Endothelial cell of umbilical vein (primary cell): ENCODE data around the gene BTF3L4. TPM values are rescaled to one million over a fixed set of nuclear protein-coding genes. Genes with fewer than 3 reads are reported as not detected.

ENCODE experiments used
- Bru-seq: library from RNA; stranded (reverse); fragments of 400-500 nt; gene quantifications from one replicate; lab custom pipeline; 2021; lab: Mats Ljungman, UMichigan
- BruChase-seq, 2 experiments: library from RNA; stranded (reverse); fragments of 400-500 nt; gene quantifications; one replicate each; lab custom pipeline; 2021; lab: Mats Ljungman, UMichigan
- BruUV-seq: library from RNA; stranded (reverse); fragments of 400-500 nt; replicated peaks from 2 replicates; lab custom pipeline; 2021; lab: Mats Ljungman, UMichigan
- CTCF ChIA-PET: fragments of 300-600, 350-600 bp; sonication (Branson Sonifier 250); formaldehyde crosslinking; loops from one replicate; lab custom pipeline; 2021; ENCODE audit warnings: antibody characterized with exemption, inconsistent platforms; lab: Charles Lee
- POLR2A ChIA-PET: fragments of 300-600, 350-600 bp; sonication (Branson Sonifier 250); formaldehyde crosslinking; loops from one replicate; lab custom pipeline; 2021; ENCODE audit warnings: antibody characterized with exemption, inconsistent platforms; lab: Charles Lee
- DNase-seq: peaks from one replicate; pipeline ENCODE4 v3.0.0-alpha.2; 2011; ENCODE audit warnings: low read depth, low spot score
- FAIRE-seq: peaks from 2 replicates; lab custom pipeline; 2011; peaks lifted over from hg19 to GRCh38; lab: Jason Lieb, UNC
- H2AFZ ChIP-seq: 2 replicates; pipeline ENCODE4 v1.6.0; 2012; ENCODE audit warnings: low read depth, low read length, control low read depth, inconsistent platforms
- H3K27ac ChIP-seq: 2 replicates; pipeline ENCODE4 v1.5.1; 2011; ENCODE audit warnings: low read depth, mild to moderate bottlenecking, control low read depth, low read length, moderate library complexity; ENCODE audit not compliant: insufficient read depth
- H3K27me3 ChIP-seq, 2 experiments: 2 replicates each; pipeline versions ENCODE4 v1.6.0 to v1.6.1; 2011; ENCODE audit warnings: low read length in 2 of 2, mixed read lengths in 1 of 2; ENCODE audit not compliant: control insufficient read depth in 2 of 2, insufficient read depth in 2 of 2
- H3K36me3 ChIP-seq, 2 experiments: 2 replicates in 1 of 2; 3 replicates in 1 of 2; pipeline ENCODE4 v1.5.1; 2011; ENCODE audit warnings: low read length in 2 of 2, mild to moderate bottlenecking in 1 of 2, moderate library complexity in 1 of 2; ENCODE audit not compliant: control insufficient read depth in 2 of 2, insufficient read depth in 2 of 2; ENCODE audit errors: extremely low read depth in 1 of 2
- H3K4me1 ChIP-seq: 3 replicates; pipeline ENCODE4 v1.5.1; 2011; ENCODE audit warnings: mild to moderate bottlenecking, low read length; ENCODE audit not compliant: control insufficient read depth, insufficient read depth; ENCODE audit errors: extremely low read depth
- H3K4me2 ChIP-seq: 2 replicates; pipeline ENCODE4 v1.6.1; 2011; ENCODE audit warnings: low read length, control low read depth, mixed read lengths; ENCODE audit not compliant: insufficient read depth
- H3K4me3 ChIP-seq, 3 experiments: fragments of 200-600 bp in 1 of 3; sonication (generic), shearing (Covaris generic) in 1 of 3; replicated peaks in 1 of 3; 2 replicates each; pipeline ENCODE4 v1.5.1; 2011 to 2016; ENCODE audit warnings: control low read depth in 3 of 3, low read length in 3 of 3, mild to moderate bottlenecking in 2 of 3, inconsistent platforms in 1 of 3, low read depth in 1 of 3, moderate library complexity in 1 of 3; ENCODE audit not compliant: insufficient read depth in 1 of 3
- H3K79me2 ChIP-seq: 2 replicates; pipeline ENCODE4 v1.6.0; 2012; ENCODE audit warnings: low read length, inconsistent platforms; ENCODE audit not compliant: control insufficient read depth, insufficient read depth
- H3K9ac ChIP-seq: replicated peaks from 2 replicates; pipeline ENCODE3; 2011; ENCODE audit warnings: low read length, control low read depth; ENCODE audit not compliant: insufficient read depth; ENCODE audit errors: extremely low read depth
- H3K9me1 ChIP-seq: replicated peaks from 3 replicates; pipeline ENCODE4 v1.6.0; 2011; ENCODE audit warnings: mild to moderate bottlenecking, low read length; ENCODE audit not compliant: control insufficient read depth, insufficient read depth; ENCODE audit errors: extremely low read depth
- H3K9me3 ChIP-seq: replicated peaks from 2 replicates; pipeline ENCODE4 v1.5.1; 2012; ENCODE audit warnings: low read length, inconsistent platforms; ENCODE audit not compliant: control insufficient read depth, insufficient read depth
- H4K20me1 ChIP-seq: replicated peaks from 2 replicates; pipeline ENCODE3; 2011; ENCODE audit warnings: mild to moderate bottlenecking, low read length; ENCODE audit not compliant: control insufficient read depth, insufficient read depth; ENCODE audit errors: extremely low read depth
- EZH2 ChIP-seq: IDR thresholded peaks from 2 replicates; pipeline ENCODE4 v1.6.1; 2012; ENCODE audit warnings: borderline replicate concordance, low read depth, mild to moderate bottlenecking, moderate library complexity, low read length, inconsistent platforms; ENCODE audit not compliant: severe bottlenecking
- FOS ChIP-seq: IDR thresholded peaks from 2 replicates; pipeline ENCODE4 v1.6.1; 2011; ENCODE audit warnings: mild to moderate bottlenecking, low read length, moderate library complexity, borderline replicate concordance; ENCODE audit not compliant: insufficient read depth
- GATA2 ChIP-seq: IDR thresholded peaks from 2 replicates; pipeline ENCODE4 v1.7.0; 2011; ENCODE audit warnings: low read depth, mild to moderate bottlenecking, moderate library complexity, mixed read lengths, low read length; ENCODE audit not compliant: insufficient read length, insufficient read depth
- JUN ChIP-seq: IDR thresholded peaks from 2 replicates; pipeline ENCODE4 v1.6.1; 2011; ENCODE audit warnings: borderline replicate concordance, low read depth; ENCODE audit not compliant: insufficient read length, insufficient read depth
- MYC ChIP-seq: IDR thresholded peaks from one replicate; pipeline ENCODE4 v1.6.1; 2011; ENCODE audit warnings: mild to moderate bottlenecking, low read depth, low read length
- POLR2A ChIP-seq: IDR thresholded peaks from 2 replicates; pipeline ENCODE4 v1.6.1; 2012; ENCODE audit warnings: low read depth, mild to moderate bottlenecking, control low read depth, low read length
- POLR2AphosphoS5 ChIP-seq: IDR thresholded peaks from 2 replicates; pipeline ENCODE4 v1.6.1; 2012; ENCODE audit warnings: low read depth, mild to moderate bottlenecking, control low read depth, low read length, moderate library complexity; ENCODE audit not compliant: insufficient read depth
- dilution Hi-C: fragments of 300-500 bp; cut with MboI; formaldehyde crosslinking; loops from one replicate; pipeline ENCODE4 v1.15.0; 2019; ENCODE audit warnings: low sequenced_read_pairs; ENCODE audit not compliant: extremely low pct_ligation_motif_present
- intact Hi-C: fragments of 100-400 bp; cut with micrococcal nuclease; formaldehyde crosslinking; loops from one replicate; pipeline ENCODE4 v1.10.0; 2022
- long read RNA-seq: library from polyadenylated mRNA; stranded (forward); transcript quantifications from one replicate; pipeline ENCODE4 v2.0.0, GENCODE V29; 2021
- polyA minus RNA-seq, 3 experiments: library from RNA; depleted of rRNA, polyadenylated mRNA; stranded (reverse); fragments of >200 nt; gene quantifications; 1 replicate in 1 of 3; 2 replicates in 2 of 3; pipeline ENCODE4 v1.2.3, GENCODE V29; 2011
- polyA plus RNA-seq, 4 experiments: library from polyadenylated mRNA; depleted of rRNA in 3 of 4; stranded (reverse) in 3 of 4; unstranded in 1 of 4; fragments of >200 nt; gene quantifications; 2 replicates each; pipeline versions ENCODE4 v1.2.1 to v1.2.3, GENCODE V29; 2011 to 2012; ENCODE audit warnings: missing spikeins in 1 of 4
- total RNA-seq: library from RNA; stranded (reverse); gene quantifications from 2 replicates; pipeline ENCODE4 v1.2.3, GENCODE V29; 2021
- TF ChIP-seq, protein P1 (sequence below): IDR thresholded peaks from 2 replicates; pipeline ENCODE4 v1.6.1; 2011; ENCODE audit not compliant: insufficient read depth, insufficient read length
- TF ChIP-seq, protein P2 (sequence below), 2 donors: IDR thresholded peaks; 1 replicate in 1 of 2; 2 replicates in 1 of 2; pipeline ENCODE4 v1.5.1; 2011; ENCODE audit warnings: low read length in 2 of 2, mild to moderate bottlenecking in 2 of 2, moderate library complexity in 2 of 2, control low read depth in 1 of 2, inconsistent platforms in 1 of 2, low read depth in 1 of 2; ENCODE audit not compliant: insufficient read depth in 1 of 2; ENCODE audit errors: extremely low read depth in 1 of 2

Gene BTF3L4
- total RNA-seq (43.2 and 45.6 TPM in 2 replicates), polyA plus RNA-seq (20.1 and 25.1 TPM in 2 replicates), polyA minus RNA-seq (20.9 and 21.3 TPM in 2 replicates), Bru-seq, nascent RNA (percentile 87 among the genes with signal in this experiment), BruChase-seq, experiment 1, labeled RNA remaining after a 6-hour chase (percentile 84 among the genes with signal in this experiment), BruChase-seq, experiment 2, labeled RNA remaining after a 2-hour chase (percentile 86 among the genes with signal in this experiment)
- 32.9 and 34.4 TPM in 2 replicates for polyA plus RNA-seq (2011; cell fraction: cytosol; rRNA removed)
- polyA plus RNA-seq (2011; cell fraction: nucleus; rRNA removed) = 21.3 and 28.5 TPM in 2 replicates
- 36.6 and 49.5 TPM in 2 replicates for polyA plus RNA-seq (2012)
- 37.2 TPM for polyA minus RNA-seq (2011; cell fraction: cytosol; rRNA and poly(A)+ RNA removed)
- polyA minus RNA-seq (2011; cell fraction: nucleus; rRNA and poly(A)+ RNA removed) = 25.1 and 33.7 TPM in 2 replicates
- long read RNA-seq, full-length matches to known transcripts = 238 of 246 reads
- long read RNA-seq, partial matches to known transcripts = 1 of 246 reads
- long read RNA-seq, other reads (novel, unspliced or antisense) = 7 of 246 reads

DNA sequence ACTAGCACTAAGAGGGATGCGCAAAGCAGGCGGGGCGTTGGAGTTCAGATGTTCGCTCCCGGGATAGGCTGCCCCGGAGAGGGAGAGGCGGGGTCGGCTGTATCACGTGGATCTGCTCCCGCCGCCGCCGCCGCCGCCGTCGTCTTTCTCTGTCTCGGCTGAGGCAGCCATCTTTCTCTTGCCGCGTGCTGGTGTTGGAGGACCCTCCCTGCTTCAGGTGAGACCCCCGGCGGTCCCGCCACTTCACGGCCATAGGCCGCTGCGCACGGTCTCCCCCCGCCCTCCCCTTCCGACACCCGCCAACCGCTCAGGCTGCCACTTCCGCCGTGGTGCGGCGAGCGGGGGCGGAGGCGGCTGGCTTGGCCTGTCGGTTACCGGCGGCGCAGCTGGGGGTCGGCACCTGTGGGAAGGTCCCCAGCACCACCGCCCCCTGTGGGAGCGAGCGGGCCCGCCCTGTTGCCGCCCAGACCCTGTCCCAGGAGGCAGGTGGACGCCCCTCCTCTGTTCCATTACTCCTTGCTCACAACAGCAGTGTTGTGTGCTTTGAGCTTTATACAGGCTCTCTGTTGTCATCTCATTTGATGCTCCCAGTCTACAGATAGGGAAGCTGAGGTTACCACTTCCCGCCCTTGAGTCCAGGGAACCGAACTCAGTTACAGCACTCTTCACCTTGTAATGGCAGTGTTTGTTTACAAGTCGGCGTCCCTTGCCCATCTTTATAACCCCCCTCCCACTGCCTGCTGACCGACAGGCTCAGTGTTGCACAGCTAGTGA, at the start of gene BTF3L4:
Gene BTF3L4, plus strand, starts transcription at position 133 of the 774 bp plus-strand sequence. CDS start 3,553 bp downstream, outside the sequence.
- H3K9me1 ChIP-seq = no peaks in the 10 kb centered on the region
- H3K4me2 ChIP-seq = peak within 1 kb of the TSS; percentile 98
- H3K79me2 ChIP-seq = peaks cover 51% of the 10 kb centered on the region
- dilution Hi-C loops (no loop called here), intact Hi-C loops (loop anchor here (2.0 to 5.0 kb wide), 2 partner anchors 160 to 311 kb away; partner anchors contain the start of gene CC2D1B)
- CTCF ChIA-PET = no interaction called here
- FAIRE-seq (peak; percentile 90), DNase-seq (peak; percentile 89)
- H3K4me1 ChIP-seq = peaks cover 24% of the 10 kb centered on the region
- no peaks in the 10 kb centered on the region for H3K9me3 ChIP-seq
- TF ChIP-seq FOS (no peak), GATA2 (no peak), MYC (no peak), JUN (no peak), POLR2A (peak; percentile 52), EZH2 (no peak), POLR2AphosphoS5 (peak; percentile 70)
- TF ChIP-seq, protein P1, sequence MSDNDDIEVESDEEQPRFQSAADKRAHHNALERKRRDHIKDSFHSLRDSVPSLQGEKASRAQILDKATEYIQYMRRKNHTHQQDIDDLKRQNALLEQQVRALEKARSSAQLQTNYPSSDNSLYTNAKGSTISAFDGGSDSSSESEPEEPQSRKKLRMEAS = peak; percentile 33
- TF ChIP-seq, protein P2, sequence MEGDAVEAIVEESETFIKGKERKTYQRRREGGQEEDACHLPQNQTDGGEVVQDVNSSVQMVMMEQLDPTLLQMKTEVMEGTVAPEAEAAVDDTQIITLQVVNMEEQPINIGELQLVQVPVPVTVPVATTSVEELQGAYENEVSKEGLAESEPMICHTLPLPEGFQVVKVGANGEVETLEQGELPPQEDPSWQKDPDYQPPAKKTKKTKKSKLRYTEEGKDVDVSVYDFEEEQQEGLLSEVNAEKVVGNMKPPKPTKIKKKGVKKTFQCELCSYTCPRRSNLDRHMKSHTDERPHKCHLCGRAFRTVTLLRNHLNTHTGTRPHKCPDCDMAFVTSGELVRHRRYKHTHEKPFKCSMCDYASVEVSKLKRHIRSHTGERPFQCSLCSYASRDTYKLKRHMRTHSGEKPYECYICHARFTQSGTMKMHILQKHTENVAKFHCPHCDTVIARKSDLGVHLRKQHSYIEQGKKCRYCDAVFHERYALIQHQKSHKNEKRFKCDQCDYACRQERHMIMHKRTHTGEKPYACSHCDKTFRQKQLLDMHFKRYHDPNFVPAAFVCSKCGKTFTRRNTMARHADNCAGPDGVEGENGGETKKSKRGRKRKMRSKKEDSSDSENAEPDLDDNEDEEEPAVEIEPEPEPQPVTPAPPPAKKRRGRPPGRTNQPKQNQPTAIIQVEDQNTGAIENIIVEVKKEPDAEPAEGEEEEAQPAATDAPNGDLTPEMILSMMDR (IDR thresholded peaks at IDR 0.05; ENCODE audit: extremely low read depth in 1 of 2, insufficient read depth in 1 of 2, low read depth in 1 of 2, low read length in 2 of 2) = no peak
- no peaks in the 10 kb centered on the region for H3K27me3 ChIP-seq
- H3K36me3 ChIP-seq = peaks cover 8 to 10% of the 10 kb centered on the region in 2 experiments
- H4K20me1 ChIP-seq = no peaks in the 10 kb centered on the region
- peak within 1 kb of the TSS; percentile 71 for H2AFZ ChIP-seq
- H3K9ac ChIP-seq = peak within 1 kb of the TSS; percentile 86
- H3K27ac ChIP-seq = peak within 1 kb of the TSS; percentile 75
- H3K4me3 ChIP-seq = peak within 1 kb of the TSS; percentile 62 to 93 (median 92)
- POLR2A ChIA-PET = interaction anchor here (1.4 to 1.5 kb wide), 2 partner anchors 23 to 29 kb away, joined by 3 to 4 read pairs; partner anchors contain the start of gene KTI12
- BruUV-seq = no TSS peak
